Sigmoid colon (tissue), 4 donors: ENCODE results near the gene SPRED3.

Experiments
- EP300 ChIP-seq, 4 donors: sonication (generic); formaldehyde crosslinking; IDR thresholded peaks; one replicate each; pipeline ENCODE4 v1.6.1; 2017; ENCODE audit warnings: antibody characterized with exemption in 4 of 4
- POLR2AphosphoS5 ChIP-seq, 4 donors: sonication (generic); formaldehyde crosslinking; IDR thresholded peaks; one replicate each; pipeline ENCODE4 v1.6.1; 2017; ENCODE audit warnings: antibody characterized with exemption in 4 of 4

GRCh38 chr19:38350883-38351282 lies 37.6 kb upstream of the SPRED3 start:
- no peak for TF ChIP-seq EP300 (IDR thresholded peaks at IDR 0.05)
- no peak for TF ChIP-seq POLR2AphosphoS5 (IDR thresholded peaks at IDR 0.05)
